HG02970 (cell line): ENCODE data around the gene SP140L.
"Not testable (repeated sequence)": the region's sequence is repeated elsewhere in the genome, so short reads cannot be mapped to it uniquely, and the experiment has no call there.

Experiments used
- ATAC-seq: cut with Tn5 transposase; IDR thresholded peaks from one replicate; pipeline ENCODE4 v1.9.1; 2021; ENCODE audit warnings: mild to moderate bottlenecking, moderate library complexity, moderate number of reproducible peaks; ENCODE audit not compliant: unreplicated experiment, low FRiP score

Gene SP140L

GRCh38 chr2:230414302-230414701, 87.3 kb downstream of the SP140L start:
- ATAC-seq: no peak

GRCh38 chr2:230416061-230416721, 89.2 kb downstream of the SP140L start, which contains the start of gene SP100:
Gene SP100, plus strand, starts transcription at chr2:230416201. Its CDS starts 96 bp downstream, at chr2:230416297.
- peak; percentile 75 for ATAC-seq

- no peak for ATAC-seq
Observed at GRCh38 chr2:230417436-230417835, 90.4 kb downstream of the SP140L start.

GRCh38 chr2:230418341-230419016, 91.5 kb downstream of the SP140L start:
- no peak for ATAC-seq

- no peak for ATAC-seq
Observed at GRCh38 chr2:230419181-230419580, 92.2 kb downstream of the SP140L start.

GRCh38 chr2:230422149-230422548, 95.2 kb downstream of the SP140L start:
- no peak for ATAC-seq

- no peak for ATAC-seq
Observed at GRCh38 chr2:230423851-230424458, 97.0 kb downstream of the SP140L start.

- no peak for ATAC-seq
Observed at GRCh38 chr2:230425377-230425776, 98.4 kb downstream of the SP140L start.

GRCh38 chr2:230429513-230429912, 102.5 kb downstream of the SP140L start:
- ATAC-seq: no peak

- ATAC-seq: no peak
Observed at GRCh38 chr2:230430957-230431910, 104.2 kb downstream of the SP140L start.

GRCh38 chr2:230434677-230435324, 107.8 kb downstream of the SP140L start:
- no peak for ATAC-seq

- no peak for ATAC-seq
Observed at GRCh38 chr2:230435431-230435830, 108.4 kb downstream of the SP140L start.

GRCh38 chr2:230439121-230439520, 112.1 kb downstream of the SP140L start:
- ATAC-seq: not testable (repeated sequence)

- ATAC-seq: no peak
Observed at GRCh38 chr2:230439590-230439989, 112.6 kb downstream of the SP140L start.

GRCh38 chr2:230441227-230441897, 114.4 kb downstream of the SP140L start:
- ATAC-seq: no peak

GRCh38 chr2:230443541-230443940, 116.5 kb downstream of the SP140L start:
- no peak for ATAC-seq

GRCh38 chr2:230444832-230445231, 117.8 kb downstream of the SP140L start:
- ATAC-seq: no peak

GRCh38 chr2:230447036-230447435, 120.0 kb downstream of the SP140L start:
- no peak for ATAC-seq
